Ammon's horn (tissue), 1 donor: Measurements from ENCODE around the gene PPFIA2.
"Not testable (repeated sequence)": the region's sequence is repeated elsewhere in the genome, so short reads cannot be mapped to it uniquely, and the experiment has no call there.

ENCODE experiments used
- DNase-seq: peaks from one replicate; pipeline ENCODE4 v3.0.0-alpha.2; 2016; ENCODE audit warnings: low spot score

PPFIA2 gene

DNA sequence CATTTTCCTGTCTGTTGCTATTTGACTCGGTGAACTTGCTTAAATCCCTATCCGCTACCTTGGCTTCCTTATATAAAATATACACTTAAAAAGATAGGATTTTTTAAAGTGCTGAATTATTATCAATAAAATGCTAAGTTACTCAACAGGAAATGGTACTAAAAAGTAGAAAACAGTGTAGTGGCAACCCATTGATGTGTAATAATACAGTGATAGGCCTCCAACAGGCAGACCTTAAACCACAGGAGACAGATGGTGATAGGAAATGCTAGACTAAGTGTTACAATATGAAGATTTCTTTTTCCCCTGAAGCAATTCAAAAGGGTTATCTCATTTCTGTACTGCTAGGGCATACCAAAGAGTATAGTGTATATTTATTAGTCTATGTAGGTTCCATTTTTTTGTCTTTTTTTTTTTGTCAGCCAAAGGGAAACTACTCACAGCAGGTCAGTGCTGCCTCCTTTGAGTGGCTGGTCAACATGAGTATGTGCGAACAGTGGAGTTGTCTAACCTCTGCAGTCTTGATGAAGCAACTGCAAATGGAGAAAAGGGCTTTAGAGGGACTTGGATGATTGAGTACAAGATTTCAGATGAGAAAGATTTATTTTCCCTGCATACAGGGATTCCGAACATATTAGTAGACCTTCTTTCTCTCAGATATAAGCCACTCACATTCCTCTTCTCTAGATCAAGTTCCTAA is 497.5 kb downstream of the PPFIA2 start:
- DNase-seq = no peak

- no peak for DNase-seq
Measured at GRCh38 chr12:81259360-81259759, 499.8 kb downstream of the PPFIA2 start.

DNA sequence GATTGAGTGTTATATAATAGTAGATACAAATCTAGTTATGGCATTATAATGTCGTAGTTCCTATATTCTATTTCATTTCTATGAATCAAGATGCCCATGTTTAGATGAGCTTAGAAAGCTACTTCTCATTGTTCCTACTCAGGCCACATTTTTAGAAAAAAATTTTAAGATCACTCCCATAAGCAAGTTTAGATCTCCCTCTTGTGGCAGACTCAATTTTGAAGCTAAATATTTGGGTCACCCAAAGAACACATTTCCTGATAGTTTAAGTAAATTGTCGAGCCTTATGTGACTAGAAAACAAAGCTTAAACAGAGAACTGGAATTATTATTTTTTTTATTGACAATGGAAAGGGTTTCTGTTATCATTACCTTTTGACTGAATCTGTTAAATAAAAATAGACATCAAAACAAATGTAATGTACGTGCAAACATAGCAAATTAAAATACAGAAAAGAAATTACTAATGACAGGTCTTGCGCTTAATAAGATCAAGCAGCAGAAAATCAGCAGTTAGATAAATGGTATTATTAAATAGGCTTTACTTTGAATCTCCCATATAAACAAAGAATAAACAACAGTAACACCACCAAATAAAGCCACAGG is 501.1 kb downstream of the PPFIA2 start:
- peak; percentile 44 for DNase-seq

DNA sequence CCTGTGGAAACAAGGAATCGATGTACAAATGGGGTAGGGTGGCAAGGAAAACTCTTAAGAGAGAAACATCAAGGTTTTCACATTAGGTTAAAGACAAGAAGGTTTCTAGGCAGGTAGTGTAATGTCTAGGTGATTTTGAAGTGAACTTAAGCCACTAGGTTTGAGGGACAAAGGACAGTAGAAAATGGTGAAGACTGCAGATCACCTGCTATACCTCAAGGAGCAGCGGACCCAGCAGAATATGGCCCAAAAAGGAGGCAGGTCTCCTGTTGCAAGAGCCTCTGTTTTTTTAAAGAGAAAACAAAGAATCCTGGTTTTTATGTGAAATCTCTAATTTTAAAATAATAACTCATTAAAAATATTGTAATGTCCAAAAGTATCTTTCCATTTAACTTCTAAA is 503.2 kb downstream of the PPFIA2 start:
- no peak for DNase-seq

DNA sequence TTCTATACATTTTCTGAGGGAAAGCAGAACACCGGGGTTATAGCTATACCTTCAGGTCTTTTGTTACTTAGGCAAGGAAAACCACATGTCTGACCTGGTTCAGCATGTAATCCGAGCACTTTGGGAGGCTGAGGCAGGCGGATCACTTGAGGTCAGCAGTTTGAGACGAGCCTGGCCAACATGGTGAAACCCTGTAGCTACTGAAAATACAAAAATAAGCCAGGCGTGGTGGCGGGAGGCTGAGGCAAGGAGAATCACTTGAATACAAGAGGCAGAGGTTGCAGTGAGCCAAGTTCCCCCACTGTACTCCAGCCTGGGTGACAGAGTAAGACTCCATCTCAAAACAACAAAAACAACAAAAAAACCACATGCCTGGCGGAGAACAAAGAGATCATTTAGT is 503.7 kb downstream of the PPFIA2 start:
- DNase-seq = no peak

GRCh38 chr12:81253360-81253759 is 505.8 kb downstream of the PPFIA2 start:
- no peak for DNase-seq

GRCh38 chr12:81252228-81252627 is 506.9 kb downstream of the PPFIA2 start:
- DNase-seq = no peak

GRCh38 chr12:81249976-81250375 is 509.2 kb downstream of the PPFIA2 start:
- no peak for DNase-seq

GRCh38 chr12:81245907-81246570 is 513.1 kb downstream of the PPFIA2 start:
- peak; percentile 13 for DNase-seq

- DNase-seq = peak; percentile 23
Measured at GRCh38 chr12:81245458-81245857, 513.7 kb downstream of the PPFIA2 start.

DNA sequence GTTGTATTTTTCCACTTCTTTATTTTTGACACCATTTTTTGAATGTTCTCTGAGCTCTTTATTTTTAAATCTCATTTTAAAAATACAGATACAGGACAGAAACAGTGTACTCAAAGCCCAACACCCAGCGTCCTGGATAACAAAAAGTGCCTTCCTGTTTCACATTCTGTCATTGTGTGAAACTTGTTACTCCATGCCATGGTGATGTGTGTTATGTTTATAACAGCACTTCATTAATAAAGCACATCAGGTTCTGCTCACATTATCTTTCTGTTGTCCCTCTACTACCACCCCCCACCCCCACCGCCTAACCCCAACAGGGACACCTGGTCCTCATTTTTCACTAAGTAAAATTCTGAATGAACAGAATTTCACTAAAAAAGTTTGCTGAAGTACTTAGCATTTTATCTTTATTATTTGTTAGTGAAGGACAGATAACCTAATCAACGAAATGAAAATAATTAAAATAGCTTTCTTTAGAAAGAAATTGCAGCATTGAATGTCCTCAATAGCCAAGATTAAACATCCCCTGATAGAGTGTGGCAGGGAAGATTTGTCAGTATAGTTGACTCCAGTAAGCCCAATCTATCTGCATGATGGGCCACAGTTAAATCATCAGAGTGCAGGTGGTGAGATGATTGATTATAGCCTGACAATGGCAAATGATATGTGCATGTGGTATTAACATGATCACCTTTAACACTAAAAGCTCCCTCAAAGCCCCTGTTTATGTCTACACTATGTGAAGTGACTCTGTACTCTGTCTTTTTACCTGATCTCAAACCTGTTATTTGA is 527.4 kb downstream of the PPFIA2 start:
- no peak for DNase-seq

DNA sequence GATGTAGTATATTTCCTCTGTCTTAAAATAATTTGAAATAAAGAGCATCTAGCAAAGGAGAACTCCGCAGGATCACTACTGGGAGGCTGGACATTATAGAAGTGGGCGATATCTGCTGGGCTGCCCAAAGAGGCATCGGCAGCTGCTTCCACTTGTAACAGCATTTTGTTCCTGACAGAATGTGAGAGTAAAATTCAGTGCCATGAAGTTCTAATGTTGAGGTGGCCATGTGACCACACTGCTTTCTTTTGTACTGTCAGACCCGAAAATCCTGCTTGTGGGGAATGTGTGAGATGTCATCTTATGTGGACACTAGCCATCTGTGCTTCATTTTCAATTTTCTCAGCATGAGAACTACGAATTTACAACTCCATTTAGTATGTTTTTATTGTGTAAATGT is 529.4 kb downstream of the PPFIA2 start:
- no peak for DNase-seq

GRCh38 chr12:81224626-81225025 is 534.5 kb downstream of the PPFIA2 start:
- DNase-seq = no peak

- no peak for DNase-seq
Measured at GRCh38 chr12:81222846-81223592, 536.1 kb downstream of the PPFIA2 start.

DNA sequence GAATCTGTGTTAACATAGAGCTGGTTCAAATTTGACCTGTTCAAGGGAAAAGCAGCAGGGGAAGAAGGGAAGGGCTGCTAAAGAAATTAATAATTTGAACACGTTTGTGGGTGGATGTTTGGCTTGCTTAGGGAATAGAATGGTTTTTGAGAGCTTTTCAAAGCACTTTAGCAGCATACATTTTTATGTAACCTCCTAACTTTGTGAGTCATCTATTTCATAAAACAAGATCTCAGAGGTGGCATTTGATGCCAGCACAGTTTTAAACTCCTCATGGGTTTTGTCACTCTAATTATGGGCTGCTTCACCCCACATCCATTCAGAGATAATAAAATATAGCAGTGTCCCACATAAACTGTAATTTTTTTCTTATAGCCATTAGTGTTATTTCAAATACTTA is 537.5 kb downstream of the PPFIA2 start:
- DNase-seq = no peak

GRCh38 chr12:81216739-81217138 is 542.4 kb downstream of the PPFIA2 start:
- no peak for DNase-seq

GRCh38 chr12:81212996-81213696 is 546.0 kb downstream of the PPFIA2 start:
- DNase-seq = no peak

DNA sequence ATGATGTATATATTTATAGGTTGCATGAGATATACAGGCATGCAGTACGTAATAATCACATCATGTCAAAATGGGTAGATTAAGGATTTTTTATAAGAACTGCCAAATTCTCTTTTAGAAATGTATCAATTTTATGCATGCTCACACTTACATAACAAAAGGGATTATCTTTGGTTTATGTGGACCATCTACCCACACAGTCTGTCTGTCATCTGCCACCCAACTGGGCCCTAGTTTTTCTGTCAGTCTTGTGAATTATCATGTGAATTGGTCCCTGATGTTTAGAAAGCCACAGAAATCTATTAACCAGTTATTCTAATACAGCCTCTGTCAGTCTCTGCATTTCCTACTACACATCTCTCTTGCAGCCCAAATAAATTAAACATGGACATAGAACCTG is 547.8 kb downstream of the PPFIA2 start:
- DNase-seq = no peak

DNA sequence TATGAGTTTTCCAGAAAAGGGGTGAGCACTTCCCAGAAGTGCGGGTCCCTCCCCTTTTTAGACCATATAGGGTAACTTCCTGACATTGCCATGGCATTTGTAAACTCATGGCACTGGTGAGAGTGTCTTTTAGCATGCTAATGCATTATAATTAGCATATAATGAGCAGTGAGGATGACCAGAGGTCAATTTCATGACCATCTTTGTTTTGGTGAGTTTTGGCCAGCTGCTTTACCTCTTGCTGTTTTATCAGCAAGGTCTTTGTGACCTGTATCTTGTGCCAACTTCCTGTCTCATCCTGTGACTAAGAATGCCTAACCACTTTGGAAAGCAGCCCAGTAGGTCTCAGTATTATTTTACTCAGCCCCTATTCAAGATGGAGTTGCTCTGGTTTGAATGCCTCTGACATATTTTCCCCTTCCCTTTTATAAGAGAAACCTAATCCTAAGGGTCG is 549.4 kb downstream of the PPFIA2 start:
- not testable (repeated sequence) for DNase-seq

- no peak for DNase-seq
Measured at GRCh38 chr12:81209012-81209411, 550.1 kb downstream of the PPFIA2 start.
